Skeletal muscle satellite cell (primary cell): ENCODE results near the gene CDKN1C.

Experiments
- H3K27me3 ChIP-seq: 2 replicates; pipeline ENCODE4 v1.7.0; 2013; ENCODE audit warnings: low read length; ENCODE audit not compliant: control insufficient read depth, insufficient read depth
- H3K36me3 ChIP-seq: 2 replicates; pipeline ENCODE4 v1.7.0; 2013; ENCODE audit warnings: mild to moderate bottlenecking, control low read depth, low read length; ENCODE audit not compliant: insufficient read depth
- H3K4me1 ChIP-seq: 2 replicates; pipeline ENCODE4 v1.7.0; 2013; ENCODE audit warnings: low read length; ENCODE audit not compliant: control insufficient read depth, insufficient read depth
- H3K4me2 ChIP-seq: 2 replicates; pipeline ENCODE4 v1.7.0; 2013; ENCODE audit warnings: mild to moderate bottlenecking, low read length
- H3K4me3 ChIP-seq: 2 replicates; pipeline ENCODE4 v1.7.0; 2013; ENCODE audit warnings: low read length
- H3K9ac ChIP-seq: 2 replicates; pipeline ENCODE4 v1.7.0; 2013; ENCODE audit warnings: mild to moderate bottlenecking, low read depth, low read length, moderate library complexity
- H3K9me3 ChIP-seq: replicated peaks from 2 replicates; pipeline ENCODE4 v1.7.0; 2013; ENCODE audit warnings: mild to moderate bottlenecking, control low read depth, low read length

CDKN1C gene

DNA sequence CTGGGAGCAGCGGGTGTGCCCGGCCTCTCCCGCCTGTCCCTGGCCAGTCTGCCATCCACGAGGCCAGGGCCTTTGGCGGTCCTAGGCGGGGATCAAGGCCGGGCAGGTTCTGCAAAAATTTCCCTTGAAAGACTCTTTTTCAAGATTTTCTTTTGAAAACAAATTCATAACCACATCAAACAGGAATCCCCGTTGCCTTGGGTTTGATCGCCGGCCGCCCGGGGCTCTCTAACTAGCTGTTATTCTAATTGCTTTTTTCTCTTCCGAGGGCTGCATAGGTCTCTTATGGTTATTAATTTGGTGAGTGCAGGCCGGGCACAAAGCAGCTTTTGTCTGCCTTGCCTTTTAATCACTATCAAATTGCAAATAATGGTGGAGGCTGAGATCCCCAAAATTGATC, 42.0 kb downstream of the CDKN1C start:
- Histone ChIP-seq H3K36me3 (no peaks in the 10 kb centered on the region), H3K9ac (no peak overlapping the region), H3K4me2 (no peak overlapping the region), H3K4me3 (no peak overlapping the region), H3K27me3 (peaks cover 14% of the 10 kb centered on the region), H3K4me1 (no peaks in the 10 kb centered on the region), H3K9me3 (no peaks in the 10 kb centered on the region)

DNA sequence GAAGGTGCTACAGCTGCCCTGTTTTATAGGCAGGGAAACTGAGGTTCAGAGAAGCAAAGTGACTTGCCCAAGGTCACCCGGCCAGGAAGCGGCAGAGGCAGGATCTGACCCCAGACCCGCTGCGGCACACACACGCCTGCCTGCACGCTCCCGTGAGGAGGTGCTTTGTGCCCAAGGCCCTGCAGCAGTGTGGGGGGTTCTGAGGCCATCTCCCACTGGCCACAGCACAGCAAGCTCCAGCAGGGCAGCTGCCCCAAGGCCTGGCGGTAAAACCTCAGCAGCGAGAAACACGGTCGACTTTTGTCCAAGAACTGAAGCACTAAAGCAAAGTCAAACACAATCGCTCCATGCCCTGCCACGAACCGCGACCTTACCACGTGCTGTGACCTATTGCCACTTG, 42.7 kb downstream of the CDKN1C start:
- Histone ChIP-seq H3K9ac (no peak overlapping the region), H3K4me3 (no peak overlapping the region), H3K36me3 (no peaks in the 10 kb centered on the region), H3K4me2 (no peak overlapping the region), H3K27me3 (peaks cover 20% of the 10 kb centered on the region), H3K9me3 (no peaks in the 10 kb centered on the region), H3K4me1 (no peaks in the 10 kb centered on the region)

DNA sequence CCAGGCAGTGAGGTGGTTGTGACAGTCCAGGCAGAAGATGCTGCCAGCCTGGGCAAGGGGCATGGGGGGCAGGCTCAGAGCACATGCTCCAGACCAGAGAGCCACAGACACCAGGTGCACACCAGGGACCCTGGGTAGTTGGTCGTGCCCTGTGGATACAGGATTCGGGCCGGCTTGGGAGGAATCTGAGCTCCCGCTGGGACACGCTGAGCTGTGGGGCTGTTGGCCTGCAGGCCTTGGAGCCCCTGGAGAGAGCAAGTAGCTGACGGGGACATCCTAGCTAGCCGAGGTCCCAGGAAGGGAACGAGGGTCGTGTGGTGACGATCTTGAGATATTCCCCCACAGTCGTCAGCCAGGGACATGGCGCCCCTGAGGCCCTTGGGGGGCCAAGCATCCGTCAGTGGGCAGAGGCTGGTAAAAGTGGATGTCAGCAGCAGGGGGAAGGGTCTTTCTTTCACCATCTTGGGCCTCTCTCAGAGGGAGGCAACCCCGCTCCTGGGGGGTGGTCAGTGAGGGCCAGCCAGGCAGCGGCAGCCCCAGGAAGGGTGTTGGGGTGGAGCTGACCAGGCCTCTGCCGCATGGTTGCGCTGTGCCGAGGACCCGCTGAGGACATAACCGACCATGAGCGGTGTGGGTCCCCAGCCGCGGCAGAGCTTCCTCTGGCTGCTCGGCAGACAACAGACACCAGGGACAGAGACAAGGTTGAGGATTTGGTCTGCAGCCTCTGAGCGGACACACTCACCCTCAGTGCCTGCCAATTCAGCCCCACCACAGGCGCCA, 44.0 kb downstream of the CDKN1C start:
- H3K36me3 ChIP-seq, result no peaks in the 10 kb centered on the region
- no peaks in the 10 kb centered on the region for H3K9me3 ChIP-seq
- H3K4me1 ChIP-seq, result no peaks in the 10 kb centered on the region
- H3K9ac ChIP-seq, result no peak overlapping the region
- H3K27me3 ChIP-seq, result peaks cover 30% of the 10 kb centered on the region
- no peak overlapping the region for H3K4me2 ChIP-seq
- H3K4me3 ChIP-seq, result no peak overlapping the region

DNA sequence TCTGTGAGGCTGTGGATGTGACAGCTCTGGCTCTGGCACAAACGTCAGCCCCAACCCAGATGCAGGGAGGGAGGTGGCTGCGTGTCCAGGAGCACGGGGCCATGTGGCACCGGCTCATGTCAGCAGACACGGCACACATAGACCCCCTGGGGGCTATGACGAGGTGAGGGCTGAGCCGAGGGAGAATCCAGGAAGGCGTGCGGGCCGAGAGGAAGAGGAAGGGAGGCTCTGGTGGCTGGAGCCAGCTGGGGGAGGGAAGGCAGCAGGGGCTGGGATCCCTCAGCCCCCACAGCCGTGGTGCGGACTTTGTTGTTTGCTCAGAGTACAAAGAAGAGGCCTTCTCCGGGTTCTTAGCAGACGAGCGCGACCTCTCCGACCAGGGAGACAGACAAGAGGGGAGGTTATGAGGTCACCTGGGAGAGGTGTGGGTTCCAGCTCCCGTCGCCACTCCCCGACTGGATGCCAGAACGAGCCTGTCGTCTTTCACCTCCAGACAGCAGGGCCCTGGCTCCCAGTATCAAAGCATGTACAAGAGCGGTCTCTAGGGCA, 46.1 kb downstream of the CDKN1C start:
- no peaks in the 10 kb centered on the region for H3K4me1 ChIP-seq

DNA sequence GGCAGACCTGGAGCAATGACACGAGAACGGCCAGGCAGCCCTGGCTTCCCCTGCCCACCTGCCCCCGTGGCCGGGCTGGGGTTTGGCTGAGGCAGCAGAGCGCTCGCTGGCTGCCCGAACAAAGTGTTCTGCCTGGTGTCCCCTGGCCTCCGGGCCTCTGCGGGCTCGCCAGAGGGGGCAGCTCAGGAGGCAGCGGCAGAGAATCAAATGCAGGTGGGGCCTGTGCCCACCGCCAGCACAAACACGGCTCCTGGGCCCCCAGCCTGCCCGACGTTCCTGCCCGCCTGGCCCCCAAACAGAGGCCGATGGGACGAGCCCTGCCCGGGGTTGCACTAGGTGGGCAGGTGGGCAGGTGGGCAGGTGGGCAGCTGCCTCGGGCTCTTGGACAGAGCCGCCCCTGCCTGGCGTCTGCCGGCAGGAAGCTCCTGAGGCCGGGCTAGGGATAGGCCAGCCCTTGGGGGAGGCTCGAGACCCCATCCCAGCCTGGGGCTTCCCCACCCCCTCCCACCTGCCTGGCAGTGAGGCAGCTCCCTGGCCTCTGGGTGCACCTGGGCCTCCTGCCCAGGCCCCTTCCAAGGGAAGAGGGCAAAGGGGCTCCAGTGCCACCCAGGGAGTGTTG, 46.8 kb downstream of the CDKN1C start:
- no peaks in the 10 kb centered on the region for H3K4me1 ChIP-seq
- no peaks in the 10 kb centered on the region for H3K9me3 ChIP-seq
- H3K4me3 ChIP-seq, result no peak overlapping the region
- H3K9ac ChIP-seq, result no peak overlapping the region
- H3K36me3 ChIP-seq, result no peaks in the 10 kb centered on the region
- H3K4me2 ChIP-seq, result no peak overlapping the region
- peaks cover 41% of the 10 kb centered on the region for H3K27me3 ChIP-seq

More for the DNA sequence above, 46.1 kb downstream of the CDKN1C start:
- Histone ChIP-seq H3K4me3 (no peak overlapping the region), H3K36me3 (no peaks in the 10 kb centered on the region), H3K9me3 (no peaks in the 10 kb centered on the region), H3K27me3 (peaks cover 41% of the 10 kb centered on the region), H3K4me2 (no peak overlapping the region), H3K9ac (no peak overlapping the region)

DNA sequence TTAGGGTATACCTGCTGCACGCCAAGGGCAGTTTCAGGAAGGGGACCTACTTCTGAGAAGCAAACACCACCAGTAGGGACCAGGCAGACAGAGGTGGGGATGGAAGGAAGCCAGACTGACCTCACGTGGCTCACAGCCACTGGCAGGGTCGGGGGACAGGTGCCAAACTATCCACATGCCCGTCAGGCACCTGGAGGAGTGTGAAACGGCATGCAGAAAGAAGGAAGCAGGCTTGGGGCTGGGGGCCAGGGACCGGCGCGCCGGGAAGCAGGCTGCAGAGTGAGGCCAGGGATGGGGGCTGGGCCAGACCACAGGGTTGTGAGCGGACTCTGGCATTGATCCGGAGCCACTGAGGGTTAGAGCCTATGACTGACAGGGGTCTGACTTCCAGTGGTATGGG, 47.5 kb downstream of the CDKN1C start:
- H3K27me3 ChIP-seq, result peaks cover 39% of the 10 kb centered on the region
- no peak overlapping the region for H3K4me3 ChIP-seq
- H3K36me3 ChIP-seq, result no peaks in the 10 kb centered on the region
- no peaks in the 10 kb centered on the region for H3K4me1 ChIP-seq
- no peak overlapping the region for H3K4me2 ChIP-seq
- no peaks in the 10 kb centered on the region for H3K9me3 ChIP-seq
- H3K9ac ChIP-seq, result no peak overlapping the region

DNA sequence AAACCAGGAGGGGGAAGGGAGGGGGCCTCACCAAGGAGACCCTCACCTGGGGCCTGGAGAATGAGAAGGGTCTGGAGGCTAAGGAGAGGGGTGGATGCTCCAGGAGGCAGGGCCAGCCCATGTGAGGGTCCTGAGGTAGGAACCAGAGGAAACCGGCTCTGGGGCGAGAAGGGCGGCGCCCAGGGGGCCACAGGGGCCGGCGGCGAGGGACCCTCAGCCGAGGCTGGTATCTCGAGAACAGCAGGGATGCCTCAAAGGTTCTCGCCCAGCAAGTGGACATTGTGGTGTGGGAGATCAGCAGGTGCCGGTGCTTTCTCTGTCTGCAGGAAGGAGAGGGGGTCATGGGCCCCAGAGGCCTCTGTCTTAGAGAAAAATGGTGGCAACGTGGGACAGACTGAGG, 47.9 kb downstream of the CDKN1C start:
- peaks cover 35% of the 10 kb centered on the region for H3K27me3 ChIP-seq
- H3K4me3 ChIP-seq, result no peak overlapping the region
- no peaks in the 10 kb centered on the region for H3K36me3 ChIP-seq
- no peak overlapping the region for H3K9ac ChIP-seq
- H3K9me3 ChIP-seq, result no peaks in the 10 kb centered on the region
- H3K4me2 ChIP-seq, result no peak overlapping the region
- no peaks in the 10 kb centered on the region for H3K4me1 ChIP-seq

DNA sequence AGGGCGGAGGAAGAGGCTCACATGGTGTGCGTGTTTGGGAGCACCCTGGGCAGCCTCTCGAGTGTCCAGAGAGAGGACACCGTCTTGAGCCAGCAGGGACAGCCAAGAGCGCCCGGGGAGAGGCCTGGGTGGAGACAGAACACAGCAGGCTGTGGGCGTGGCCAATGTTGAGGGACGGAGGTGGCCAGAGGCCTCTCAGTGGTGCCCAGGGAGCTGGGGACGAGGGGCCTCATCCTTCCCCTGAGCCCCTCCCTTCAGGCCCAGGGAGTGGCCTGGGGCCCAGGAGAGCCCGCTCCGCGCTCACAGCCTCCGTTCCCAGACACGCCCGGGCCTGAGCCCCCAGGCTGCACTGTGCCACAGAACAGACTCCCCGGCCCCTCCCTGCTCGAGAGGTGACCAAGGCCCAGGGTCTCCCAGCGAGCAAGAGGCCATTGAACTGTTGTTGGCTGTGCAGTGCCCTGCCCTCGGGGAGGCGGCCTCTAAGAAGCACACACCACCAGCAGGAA, 48.4 kb downstream of the CDKN1C start:
- no peak overlapping the region for H3K4me3 ChIP-seq
- H3K36me3 ChIP-seq, result no peaks in the 10 kb centered on the region
- no peak overlapping the region for H3K4me2 ChIP-seq
- peaks cover 32% of the 10 kb centered on the region for H3K27me3 ChIP-seq
- H3K9ac ChIP-seq, result no peak overlapping the region
- no peaks in the 10 kb centered on the region for H3K4me1 ChIP-seq
- H3K9me3 ChIP-seq, result no peaks in the 10 kb centered on the region

DNA sequence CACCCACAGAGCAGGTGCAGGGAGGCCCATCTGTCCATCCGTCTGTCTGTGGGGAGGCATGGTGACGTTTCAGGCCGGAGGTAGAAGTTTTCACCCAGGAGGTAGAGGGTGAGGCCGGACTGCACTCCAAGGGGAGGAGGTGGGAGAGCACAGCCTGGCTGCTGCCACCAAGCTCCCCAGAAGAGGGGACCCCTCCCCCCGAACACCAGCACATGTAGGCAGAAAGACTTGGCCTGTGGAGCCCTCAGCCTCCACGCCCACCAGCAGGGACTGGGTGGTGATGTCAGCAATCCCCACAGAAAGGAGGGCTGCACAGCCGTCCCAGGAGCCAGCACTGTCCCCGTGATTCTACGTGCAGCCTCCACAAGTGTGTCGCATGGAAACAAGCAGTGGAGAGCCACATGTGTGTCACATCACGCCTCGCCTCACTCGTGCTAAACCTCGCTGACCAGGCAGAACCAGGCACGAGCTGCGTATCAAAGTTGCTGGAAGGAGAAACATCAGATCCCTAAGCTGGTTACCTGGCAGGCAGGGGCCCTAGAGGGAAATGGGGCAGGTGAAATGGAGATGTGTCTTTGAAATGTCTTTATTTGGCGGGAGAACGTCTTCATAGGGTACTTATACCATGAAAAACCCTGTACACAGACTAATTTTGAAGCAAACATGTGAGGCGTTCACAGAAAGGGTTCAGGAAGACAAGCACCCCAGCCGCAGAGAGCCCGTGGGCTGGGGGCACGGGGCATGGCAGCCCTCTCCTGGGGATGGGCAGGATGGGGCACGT, 49.1 kb downstream of the CDKN1C start:
- no peak overlapping the region for H3K9ac ChIP-seq
- H3K36me3 ChIP-seq, result no peaks in the 10 kb centered on the region
- no peak overlapping the region for H3K4me2 ChIP-seq
- H3K27me3 ChIP-seq, result peaks cover 30% of the 10 kb centered on the region
- H3K9me3 ChIP-seq, result no peaks in the 10 kb centered on the region
- H3K4me1 ChIP-seq, result no peaks in the 10 kb centered on the region
- H3K4me3 ChIP-seq, result no peak overlapping the region

DNA sequence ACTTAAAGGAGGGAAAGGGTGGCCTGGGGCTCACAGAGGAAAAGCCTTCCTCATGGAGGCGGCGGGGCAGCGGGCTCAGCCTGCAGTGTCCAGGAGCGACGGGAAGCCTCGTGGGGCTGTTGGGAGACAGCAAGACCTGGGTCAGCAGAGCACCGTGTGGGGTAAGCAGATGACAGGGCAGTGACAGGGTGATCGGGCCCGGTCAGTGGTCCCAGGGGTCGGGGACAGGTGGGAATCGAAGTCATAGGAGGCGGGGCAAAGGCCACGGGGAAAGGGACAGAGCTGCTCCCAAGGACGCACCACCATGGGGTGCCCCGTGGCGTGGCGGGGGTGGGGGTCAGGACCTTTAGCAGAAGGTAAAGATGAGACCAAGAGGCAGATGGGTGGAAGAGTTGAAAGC, 49.8 kb downstream of the CDKN1C start:
- H3K4me3 ChIP-seq, result no peak overlapping the region
- no peak overlapping the region for H3K9ac ChIP-seq
- H3K9me3 ChIP-seq, result no peaks in the 10 kb centered on the region
- peaks cover 30% of the 10 kb centered on the region for H3K27me3 ChIP-seq
- H3K4me1 ChIP-seq, result no peaks in the 10 kb centered on the region
- H3K4me2 ChIP-seq, result no peak overlapping the region
- no peaks in the 10 kb centered on the region for H3K36me3 ChIP-seq

DNA sequence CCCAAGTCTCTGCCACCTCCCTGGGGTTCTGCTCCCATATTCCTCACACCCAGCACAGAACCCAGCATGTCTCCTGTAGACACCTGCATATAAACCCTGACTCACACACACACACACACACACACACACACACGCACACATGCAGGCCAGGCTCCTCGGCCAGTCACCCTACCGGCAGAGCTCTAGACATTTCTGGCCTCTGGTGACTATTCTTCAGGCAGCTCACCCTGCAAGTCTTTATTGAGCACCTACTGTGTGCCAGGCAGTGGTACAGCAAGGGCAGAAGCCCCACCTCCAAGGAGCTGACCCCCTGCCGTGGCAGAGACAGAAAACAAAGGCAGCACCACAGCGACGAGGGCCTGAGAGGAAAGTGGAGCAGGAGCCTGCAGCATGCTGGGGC, 50.3 kb downstream of the CDKN1C start:
- Histone ChIP-seq H3K4me1 (no peaks in the 10 kb centered on the region), H3K4me3 (no peak overlapping the region), H3K36me3 (no peaks in the 10 kb centered on the region), H3K9me3 (no peaks in the 10 kb centered on the region), H3K27me3 (peaks cover 29% of the 10 kb centered on the region), H3K9ac (no peak overlapping the region), H3K4me2 (no peak overlapping the region)
